GM15510 (cell line): ENCODE data around the gene SLX4IP.

Experiments
- POLR2A ChIP-seq: IDR thresholded peaks from 3 replicates; pipeline ENCODE4 v1.6.1; 2011; ENCODE audit warnings: borderline replicate concordance; ENCODE audit not compliant: insufficient read length; ENCODE audit errors: extremely low read depth

SLX4IP gene

GRCh38 chr20:10443936-10444335 is 8.8 kb downstream of the SLX4IP start:
- no peak for TF ChIP-seq POLR2A

- no peak for TF ChIP-seq POLR2A
Observed at GRCh38 chr20:10445758-10446157, 10.7 kb downstream of the SLX4IP start.

- TF ChIP-seq POLR2A, result no peak
Observed at GRCh38 chr20:10447028-10447427, 11.9 kb downstream of the SLX4IP start.

GRCh38 chr20:10448270-10449156 is 13.4 kb downstream of the SLX4IP start:
- TF ChIP-seq POLR2A, result no peak

DNA sequence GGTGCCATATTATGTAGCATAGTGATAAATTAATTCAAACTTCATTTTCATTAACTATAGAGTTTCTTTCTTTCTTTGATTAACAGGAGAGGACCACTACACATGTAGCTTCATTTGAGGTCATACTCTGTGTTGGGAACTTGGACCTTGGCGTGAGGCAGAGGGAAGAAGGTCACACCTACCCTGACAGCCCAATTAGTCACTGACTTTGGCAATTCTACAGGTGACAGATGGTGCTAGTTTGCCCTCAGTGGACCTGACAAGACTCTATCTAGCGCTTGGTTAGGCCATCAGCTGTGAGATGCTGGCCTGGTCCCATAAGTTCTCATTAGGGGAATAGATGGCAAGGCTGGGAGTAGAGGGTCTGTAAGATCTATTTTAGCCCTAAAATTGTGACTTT is 14.2 kb downstream of the SLX4IP start:
- TF ChIP-seq POLR2A, result no peak

GRCh38 chr20:10453241-10453640 is 18.1 kb downstream of the SLX4IP start:
- TF ChIP-seq POLR2A, result no peak

GRCh38 chr20:10454151-10454750 is 19.1 kb downstream of the SLX4IP start:
- no peak for TF ChIP-seq POLR2A

DNA sequence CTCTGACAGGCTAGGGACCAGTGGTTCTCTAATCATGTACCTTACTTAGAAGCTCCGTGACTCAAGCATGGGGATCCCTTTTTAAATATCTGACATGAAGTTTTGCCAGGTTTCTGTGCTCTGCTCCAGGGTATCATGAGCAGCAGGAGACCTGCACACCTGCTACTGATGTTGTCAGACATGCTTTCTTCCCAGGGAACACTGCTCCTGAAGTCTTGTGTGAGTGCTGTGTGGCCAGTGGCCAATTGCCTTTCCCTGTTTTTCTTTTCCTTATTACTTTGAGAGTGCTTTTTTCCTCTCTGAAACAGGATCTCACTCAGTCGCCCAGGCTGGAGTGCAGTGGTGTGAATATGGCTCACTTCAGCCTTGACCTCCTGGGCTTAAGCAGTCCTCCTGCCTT is 26.4 kb downstream of the SLX4IP start:
- no peak for TF ChIP-seq POLR2A

GRCh38 chr20:10462516-10462915 is 27.4 kb downstream of the SLX4IP start:
- TF ChIP-seq POLR2A, result no peak

GRCh38 chr20:10463622-10464021 is 28.5 kb downstream of the SLX4IP start:
- no peak for TF ChIP-seq POLR2A

GRCh38 chr20:10465135-10465534 is 30.0 kb downstream of the SLX4IP start:
- TF ChIP-seq POLR2A, result no peak

DNA sequence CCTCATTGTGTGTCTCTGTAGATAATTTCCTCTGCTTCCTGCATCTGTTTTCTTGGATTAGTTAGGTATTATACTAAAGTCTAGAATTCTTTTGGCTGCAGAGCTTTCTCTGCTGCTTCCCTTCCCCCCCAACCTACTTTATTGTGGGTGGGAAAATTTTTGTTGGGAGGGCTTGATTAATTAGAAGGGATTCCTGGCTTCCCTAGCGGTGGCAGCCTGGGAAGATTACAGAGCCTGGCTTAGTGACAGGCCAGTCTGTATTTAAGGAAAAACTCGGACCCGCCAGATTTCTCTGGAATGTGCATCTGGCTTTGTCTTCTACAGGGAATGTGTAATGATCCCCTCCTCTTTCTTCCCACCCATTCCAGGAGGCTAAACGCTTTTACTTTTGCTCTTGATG is 31.2 kb downstream of the SLX4IP start:
- no peak for TF ChIP-seq POLR2A

GRCh38 chr20:10466855-10467254 is 31.8 kb downstream of the SLX4IP start:
- TF ChIP-seq POLR2A, result no peak

DNA sequence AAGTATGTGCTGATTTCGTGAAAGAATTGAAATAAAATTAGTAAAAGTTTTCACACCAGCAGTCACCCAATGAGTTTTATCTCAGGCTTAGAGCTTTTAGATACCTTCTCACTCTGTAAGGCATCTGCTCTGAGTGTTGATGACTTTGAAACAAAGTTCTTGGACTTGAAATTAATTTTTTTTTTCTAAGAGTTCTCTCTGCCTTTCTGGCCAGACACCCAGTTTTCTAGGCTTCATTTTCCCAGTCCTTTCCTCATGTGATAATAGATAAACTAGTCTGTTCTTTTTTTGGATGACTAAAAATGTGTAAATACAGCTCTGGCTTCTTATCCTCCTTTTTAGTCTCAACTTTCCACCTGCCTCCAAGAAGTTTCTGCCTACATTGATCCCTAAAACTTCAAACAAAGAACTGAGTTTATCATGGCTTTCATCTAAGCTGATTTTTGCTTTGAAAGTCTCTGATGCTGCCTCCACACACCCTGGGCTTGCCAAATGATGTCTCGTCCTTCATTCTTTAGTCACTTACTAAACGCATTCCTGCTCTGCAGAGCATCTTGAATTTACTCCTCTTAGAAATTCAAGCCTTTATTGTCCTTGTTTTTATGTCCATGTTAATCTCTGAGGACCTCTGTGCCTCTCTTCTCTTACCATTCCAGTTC is 32.7 kb downstream of the SLX4IP start:
- TF ChIP-seq POLR2A, result no peak

DNA sequence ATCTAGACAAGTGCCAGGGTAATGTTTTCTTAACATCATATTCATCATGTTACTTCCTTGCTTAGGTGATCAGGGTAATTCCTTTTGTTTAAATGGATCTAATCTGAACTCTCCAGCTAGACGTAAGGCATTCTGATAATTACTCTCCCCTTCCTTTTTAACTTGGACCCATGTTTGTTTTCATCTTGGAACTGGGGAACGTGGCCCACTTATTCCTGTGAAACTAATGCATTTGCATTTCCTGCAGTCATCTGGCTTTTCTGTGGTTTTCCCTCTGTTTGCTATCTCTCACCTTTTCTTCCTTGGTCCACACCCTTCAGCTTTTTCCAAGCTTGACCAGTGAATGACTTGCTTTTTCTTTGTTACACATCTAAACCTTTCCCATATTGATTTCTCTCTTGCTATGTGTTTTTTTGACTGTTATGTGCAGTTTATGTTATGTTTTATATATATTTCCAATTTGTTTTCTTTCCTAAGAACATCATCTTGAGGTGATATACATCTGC is 33.3 kb downstream of the SLX4IP start:
- TF ChIP-seq POLR2A, result no peak
